22Rv1 (cell line): ENCODE results near the gene CCNK.

ENCODE experiments used
- CTCF ChIP-seq: fragments of 450-650 bp; IDR thresholded peaks from 2 replicates; pipeline ENCODE4 v1.5.1; 2017; ENCODE audit warnings: mild to moderate bottlenecking
- ZFX ChIP-seq: fragments of 450-650 bp; IDR thresholded peaks from 2 replicates; pipeline ENCODE4 v1.6.1; 2017; ENCODE audit warnings: antibody characterized with exemption, borderline replicate concordance

GRCh38 chr14:99522025-99522401 is 40.8 kb downstream of the CCNK start:
- no peak for TF ChIP-seq CTCF
- TF ChIP-seq ZFX, result no peak
